ENCODE measurements around the gene PRKCQ.

- TF ChIP-seq POLR2A (IDR thresholded peaks at IDR 0.05; ENCODE audit: low read length) (no peak), GATA1 (IDR thresholded peaks at IDR 0.05; ENCODE audit: low read depth, low read length) (no peak)
These were observed 92.2 kb downstream of the PRKCQ start for GRCh38 chr10:6487920-6488319.

Measured in erythroblast (primary cell).